Motor neuron (in vitro differentiated cells): Measurements from ENCODE around the gene MZF1. TPM values are rescaled to one million over a fixed set of nuclear protein-coding genes. Genes with fewer than 3 reads are reported as not detected.
A peak's percentile ranks its signal among the peaks of the same experiment; 100 is the strongest.

Experiments used
- ATAC-seq, 8 experiments: fragments of 200-7000 bp; cut with Tn5 transposase; replicated peaks in 6 of 8; 2 replicates each; pipeline ENCODE4 v1.8.0; 2021; ENCODE audit warnings: mild to moderate bottlenecking in 8 of 8, moderate library complexity in 8 of 8
- H3K27ac ChIP-seq, 2 donors: fragments of 250-450 bp; sonication (Bioruptor Pico); 2 replicates each; pipeline ENCODE4 v1.9.0; 2021; ENCODE audit warnings: antibody characterized with exemption in 2 of 2, mild to moderate bottlenecking in 2 of 2, moderate library complexity in 1 of 2
- H3K4me1 ChIP-seq, 2 donors: fragments of 250-450 bp; sonication (Bioruptor Pico); replicated peaks in 1 of 2; 2 replicates each; pipeline ENCODE4 v1.6.1; 2021; ENCODE audit warnings: antibody characterized with exemption in 2 of 2, mild to moderate bottlenecking in 2 of 2, moderate library complexity in 1 of 2
- H3K4me3 ChIP-seq, 5 donors: fragments of 250-450 bp; sonication (Bioruptor Pico); 2 replicates each; pipeline ENCODE4 v1.9.0; 2021; ENCODE audit warnings: antibody characterized with exemption in 5 of 5, mild to moderate bottlenecking in 5 of 5, moderate library complexity in 4 of 5
- WGBS, 10 experiments: fragments of 450-650 bp; shearing (Covaris generic); methylation state at CpG; one replicate each; pipeline ENCODE4 v1.0.0; 2022; 5-methylcytosine and 5-hydroxymethylcytosine counted together
- in situ Hi-C, 9 experiments: fragments of 400-800 bp; cut with MboI; loops; one replicate each; pipeline ENCODE4 v1.15.0; 2021; ENCODE audit warnings: low sequenced_read_pairs in 9 of 9, low pct_unique_long_range_greater_than_20kb in 2 of 9; ENCODE audit not compliant: unreplicated experiment in 9 of 9
- total RNA-seq, 8 experiments: library from RNA; unstranded; fragments of 300-600 nt; gene quantifications; 2 replicates each; pipeline versions ENCODE4 v1.2.3 to v1.2.4, GENCODE V29; 2022

Gene MZF1
- total RNA-seq, 8 experiments from 2014 or later: 14.6 to 49.3 (median 17.0) TPM

DNA sequence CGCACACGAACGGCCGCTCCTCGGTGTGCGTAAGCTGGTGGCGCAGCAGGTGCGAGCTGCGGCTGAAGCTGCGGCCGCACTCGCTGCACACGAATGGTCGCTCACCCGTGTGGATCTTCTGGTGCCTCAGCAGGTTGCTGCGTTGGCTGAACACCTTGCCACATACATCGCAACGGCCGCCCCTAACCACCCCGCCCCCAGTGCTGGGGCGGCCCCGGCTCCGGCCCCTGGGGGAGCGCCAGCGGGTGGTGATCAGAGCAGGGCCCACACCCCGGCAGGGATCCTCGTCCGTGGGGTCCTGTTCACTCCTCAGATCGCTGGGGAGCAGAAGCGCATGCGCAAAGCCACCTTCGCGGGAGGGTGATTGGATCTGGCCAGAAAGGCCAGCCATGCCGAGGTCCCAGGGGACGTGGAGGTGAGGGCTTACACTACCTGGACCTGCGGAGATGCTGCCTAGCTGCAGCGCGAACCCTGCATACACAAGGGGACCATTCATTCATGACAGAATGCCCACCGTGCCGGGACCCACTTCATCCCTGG, 10.0 kb downstream of the MZF1 start:
- H3K27ac ChIP-seq: peak overlapping the region; percentile 60 to 67
- ATAC-seq: peak in 3 of 8 experiments; percentile 4 to 8 (median 6)
- peaks cover 23 to 37% of the 10 kb centered on the region in 2 donors for H3K4me1 ChIP-seq
- WGBS, 10 experiments: 5 to 80% (median 21%) methylated on average over 1 to 6 of the region's 40 CpGs; no CpG with 5 or more reads in 5 of the 10 experiments
- H3K4me3 ChIP-seq: peak overlapping the region; percentile 10 to 38 (median 30)
- in situ Hi-C loops: no loop called here

DNA sequence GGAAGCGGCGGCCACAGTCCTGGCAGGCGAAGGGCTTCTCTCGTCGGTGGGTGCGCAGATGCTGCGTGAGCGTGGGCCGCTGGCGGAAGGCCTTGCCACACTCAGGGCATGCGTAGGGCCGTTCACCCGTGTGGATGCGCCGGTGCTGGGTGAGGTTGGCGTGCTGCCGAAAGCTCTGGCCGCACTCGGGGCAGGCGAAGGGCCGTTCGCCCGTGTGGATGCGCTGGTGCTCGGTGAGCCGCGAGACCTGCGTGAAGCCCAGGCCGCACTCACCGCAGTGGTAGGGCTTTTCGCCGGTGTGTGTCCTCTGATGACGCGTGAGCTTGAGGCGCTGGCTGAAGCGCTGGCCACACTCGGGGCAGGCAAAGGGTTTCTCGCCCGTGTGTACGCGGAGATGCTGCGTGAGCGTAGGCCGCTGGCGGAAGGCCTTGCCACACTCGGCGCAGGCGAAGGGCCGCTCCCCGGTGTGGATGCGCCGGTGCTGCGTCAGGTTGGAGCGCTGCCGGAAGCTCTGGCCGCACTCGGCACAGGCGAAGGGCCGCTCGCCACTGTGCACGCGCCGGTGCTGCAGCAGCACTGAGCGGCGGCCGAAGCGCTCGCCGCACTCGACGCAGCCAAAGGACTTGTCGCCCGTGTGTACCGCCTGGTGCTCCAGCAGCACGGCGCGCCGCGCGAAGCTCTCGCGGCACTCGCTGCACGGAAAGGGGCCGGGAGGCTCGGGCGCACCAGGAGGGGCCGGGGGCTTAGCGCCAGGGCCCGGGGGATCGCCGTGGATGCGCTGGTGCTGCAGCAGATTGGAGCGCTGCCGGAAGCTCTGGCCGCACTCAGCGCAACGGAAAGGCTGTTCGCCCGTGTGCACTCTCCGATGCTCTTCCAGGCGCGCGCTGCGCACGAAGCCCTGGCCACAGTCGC, 10.8 kb downstream of the MZF1 start:
- peaks cover 23 to 37% of the 10 kb centered on the region in 2 donors for H3K4me1 ChIP-seq
- peak in 5 of 8 experiments; percentile 0 to 1 (median 0) for ATAC-seq
- H3K4me3 ChIP-seq: peak overlapping the region; percentile 10 to 38 (median 30)
- WGBS, 10 experiments: 5 to 97% (median 31%) methylated on average over 6 to 20 of the region's 107 CpGs; no CpG with 5 or more reads in 6 of the 10 experiments
- in situ Hi-C loops: no loop called here
- H3K27ac ChIP-seq: peak overlapping the region; percentile 60 to 67

DNA sequence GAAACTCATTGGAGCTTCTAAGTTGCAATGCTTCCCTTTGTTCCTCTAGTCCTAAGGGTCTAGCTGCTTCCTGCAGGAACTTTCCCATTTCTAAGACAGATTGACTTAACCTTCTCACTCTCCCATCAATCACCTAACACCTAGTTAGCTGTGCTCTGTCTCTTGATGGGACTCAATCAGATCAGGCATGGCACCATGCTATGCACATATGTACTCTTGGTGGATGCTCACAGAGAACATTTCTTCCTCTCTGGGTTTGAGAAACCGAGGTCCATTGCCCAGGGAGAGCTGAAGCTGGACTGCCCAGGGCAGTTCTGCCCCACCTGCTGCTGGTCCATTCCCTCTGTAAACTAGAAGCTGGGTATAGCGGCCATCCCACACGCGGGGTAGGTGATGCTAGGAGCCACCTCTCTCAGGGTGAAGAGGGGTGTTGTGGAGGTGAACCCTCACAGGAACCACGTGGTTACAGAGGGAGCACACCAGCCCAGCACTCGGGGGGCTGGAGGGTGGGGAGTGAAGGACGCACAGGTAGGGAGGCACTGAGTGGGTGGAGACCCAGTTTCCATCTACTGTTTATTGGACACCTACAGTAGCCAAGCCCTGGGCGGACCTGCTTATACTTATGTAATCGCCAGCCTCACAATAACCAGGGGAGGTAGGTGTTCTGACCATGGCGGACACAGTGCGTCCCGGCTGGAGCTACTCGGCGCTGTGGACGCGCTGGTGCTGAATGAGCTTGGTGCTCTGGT, 11.6 kb downstream of the MZF1 start:
- in situ Hi-C loops: no loop called here
- H3K27ac ChIP-seq: no peak overlapping the region
- H3K4me1 ChIP-seq: peaks cover 23 to 37% of the 10 kb centered on the region in 2 donors
- 0 to 100% (median 80%) methylated on average over 1 to 7 of the region's 16 CpGs; no CpG with 5 or more reads in 2 of the 10 experiments for WGBS, 10 experiments
- ATAC-seq: no peak
- peak overlapping the region in 1 of 5 donors; percentile 38 for H3K4me3 ChIP-seq

DNA sequence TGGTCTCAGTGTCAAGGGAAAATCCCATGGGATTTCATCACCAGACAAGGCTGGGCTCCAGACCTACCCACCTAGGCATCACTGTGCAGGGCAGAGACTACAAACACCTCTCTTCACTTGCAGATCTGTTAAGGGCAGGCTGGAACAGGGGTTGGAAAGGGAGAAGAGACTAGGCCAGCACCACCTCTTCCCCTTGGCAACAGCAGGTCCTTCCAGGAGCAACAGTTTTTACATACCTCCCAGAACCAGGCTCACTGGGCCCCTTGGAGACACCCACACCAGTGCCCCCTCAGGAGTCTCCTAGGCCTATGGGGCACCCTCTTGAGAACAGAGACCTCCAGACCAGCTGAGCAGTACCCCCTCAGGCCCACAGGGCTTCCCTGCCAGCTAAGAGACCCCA, 12.2 kb downstream of the MZF1 start:
- no peak for ATAC-seq
- H3K4me1 ChIP-seq: peaks cover 23 to 37% of the 10 kb centered on the region in 2 donors
- no peak overlapping the region for H3K4me3 ChIP-seq
- no peak overlapping the region for H3K27ac ChIP-seq
- in situ Hi-C loops: no loop called here

DNA sequence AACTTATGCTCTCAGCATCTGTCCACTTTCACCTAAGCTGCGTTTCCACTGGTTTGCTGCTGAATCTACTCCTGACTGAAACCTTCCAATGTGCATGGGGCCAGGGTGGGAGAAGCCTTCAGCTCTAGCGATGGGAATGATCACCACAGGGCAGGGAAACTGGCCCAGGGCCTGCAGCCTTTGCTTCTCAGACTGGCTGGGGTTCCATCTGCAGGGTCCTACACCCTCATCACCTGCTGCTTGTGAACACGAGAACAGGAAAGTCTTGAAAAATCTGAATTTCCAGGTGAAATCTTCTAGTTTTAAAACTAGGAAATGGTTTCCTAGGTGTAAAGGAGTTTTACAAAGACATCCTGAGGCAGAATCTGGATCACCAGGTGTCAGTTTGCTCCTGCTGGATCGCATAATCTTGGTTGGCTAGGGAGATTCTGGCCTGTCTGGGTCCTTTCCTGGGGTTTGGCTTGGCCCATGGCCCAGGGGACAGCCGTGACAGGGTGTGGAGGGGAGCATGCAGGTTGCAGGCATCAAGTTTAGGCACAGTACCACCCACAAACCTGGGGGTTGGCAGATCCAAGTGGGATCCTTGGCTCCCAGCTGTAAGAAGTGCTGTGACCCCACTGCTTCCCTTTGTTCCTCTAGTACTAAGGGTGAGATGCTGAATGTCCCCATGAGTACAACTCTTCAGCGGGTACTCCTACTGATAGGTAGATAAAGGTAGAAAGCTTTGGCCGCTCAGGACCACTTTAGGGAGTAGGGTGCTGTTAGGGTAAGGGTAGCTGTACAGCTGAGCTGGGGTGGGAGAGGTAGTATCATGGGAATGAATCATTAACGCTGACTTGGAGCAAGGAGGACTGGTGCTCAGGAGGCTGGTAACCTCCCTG, 12.9 kb downstream of the MZF1 start:
- no peak for ATAC-seq
- Histone ChIP-seq H3K27ac (peak overlapping the region; percentile 99 to 100), H3K4me1 (peaks cover 27 to 41% of the 10 kb centered on the region in 2 donors), H3K4me3 (peak overlapping the region; percentile 51 to 81 (median 68))
- 32 to 100% (median 79%) methylated on average over 1 to 3 of the region's 8 CpGs; no CpG with 5 or more reads in 1 of the 10 experiments for WGBS, 10 experiments
- in situ Hi-C loops: no loop called here

DNA sequence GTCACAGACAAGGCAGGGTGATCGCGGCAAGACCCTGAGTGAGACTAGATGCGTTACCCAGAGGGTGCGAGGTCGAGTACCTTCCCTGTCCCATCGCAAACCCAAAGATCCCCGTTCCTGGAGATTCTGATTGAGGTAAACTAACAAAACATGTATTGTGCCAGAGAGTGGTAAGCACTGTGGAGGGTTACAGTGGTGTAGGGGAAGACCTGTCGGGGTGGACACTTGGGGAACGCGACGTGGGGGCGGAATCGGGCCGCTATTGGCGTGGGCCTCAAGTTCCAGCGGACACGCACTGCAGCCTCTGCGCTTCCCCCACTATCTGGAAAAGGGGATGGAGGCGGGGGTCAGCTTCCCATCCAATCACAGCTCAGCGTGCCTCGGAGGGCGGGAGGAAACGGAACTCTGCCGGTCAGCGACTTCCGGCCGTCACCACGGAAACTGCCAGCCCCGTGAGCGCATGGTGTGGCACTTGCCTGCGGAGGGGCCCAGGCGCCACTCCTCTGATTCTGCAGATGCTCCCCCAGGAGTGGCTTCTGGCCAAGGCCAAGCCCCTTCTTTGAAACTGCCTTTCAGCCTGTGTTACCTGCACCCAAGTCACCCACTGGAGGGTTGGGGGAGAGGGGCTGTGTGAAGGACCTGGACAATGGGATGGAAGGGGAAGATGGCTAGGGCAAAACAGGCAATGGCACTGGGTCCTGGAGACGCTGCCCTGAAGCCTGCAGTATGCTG, 13.7 kb downstream of the MZF1 start:
- peaks cover 27 to 40% of the 10 kb centered on the region in 2 donors for H3K4me1 ChIP-seq
- ATAC-seq: peak; percentile 27 to 61 (median 56)
- in situ Hi-C loops: no loop called here
- H3K4me3 ChIP-seq: peak overlapping the region; percentile 51 to 81 (median 68)
- WGBS, 10 experiments: 0 to 1% (median 0%) methylated on average over 1 to 16 of the region's 33 CpGs; no CpG with 5 or more reads in 7 of the 10 experiments
- peak overlapping the region; percentile 99 to 100 for H3K27ac ChIP-seq

DNA sequence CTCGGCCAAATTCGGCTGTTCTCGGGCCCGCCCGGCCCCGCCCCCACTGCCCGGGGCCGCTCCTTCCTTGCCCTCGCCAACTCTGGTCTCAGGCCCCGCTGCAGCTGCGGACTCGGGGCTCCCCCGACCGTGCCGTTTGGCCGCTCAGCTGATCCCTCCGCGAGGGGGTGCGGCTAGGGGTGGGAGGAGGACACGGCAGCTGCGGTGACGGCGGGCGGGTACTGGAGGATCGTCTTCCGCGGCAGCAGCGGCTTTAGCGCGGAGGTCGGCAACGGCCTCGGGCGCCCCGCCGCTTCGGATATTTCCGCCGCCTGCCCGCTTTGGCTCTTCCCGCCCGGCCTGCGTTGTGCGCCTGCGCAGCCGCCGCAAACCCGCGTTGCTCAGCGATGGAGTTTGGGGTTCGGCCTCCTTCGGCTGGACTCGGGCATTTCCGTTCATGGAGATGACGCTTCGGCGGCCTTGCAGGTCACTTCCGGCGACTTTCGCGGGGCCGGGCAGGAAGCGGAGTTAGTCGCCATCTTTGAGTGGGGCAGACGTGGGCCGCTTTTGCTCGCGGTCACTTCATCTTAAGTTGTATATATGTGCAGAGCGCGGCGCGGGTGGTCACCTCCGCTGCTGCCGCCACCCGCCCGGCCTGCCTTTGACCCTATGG, 14.4 kb downstream of the MZF1 start:
- in situ Hi-C loops: no loop called here
- peaks cover 32 to 38% of the 10 kb centered on the region in 2 donors for H3K4me1 ChIP-seq
- peak overlapping the region; percentile 99 to 100 for H3K27ac ChIP-seq
- ATAC-seq: peak; percentile 52 to 67 (median 60)
- WGBS, 10 experiments: 0 to 2% (median 0%) methylated on average over 1 to 18 of the region's 76 CpGs; no CpG with 5 or more reads in 4 of the 10 experiments
- peak overlapping the region; percentile 62 to 83 (median 74) for H3K4me3 ChIP-seq

DNA sequence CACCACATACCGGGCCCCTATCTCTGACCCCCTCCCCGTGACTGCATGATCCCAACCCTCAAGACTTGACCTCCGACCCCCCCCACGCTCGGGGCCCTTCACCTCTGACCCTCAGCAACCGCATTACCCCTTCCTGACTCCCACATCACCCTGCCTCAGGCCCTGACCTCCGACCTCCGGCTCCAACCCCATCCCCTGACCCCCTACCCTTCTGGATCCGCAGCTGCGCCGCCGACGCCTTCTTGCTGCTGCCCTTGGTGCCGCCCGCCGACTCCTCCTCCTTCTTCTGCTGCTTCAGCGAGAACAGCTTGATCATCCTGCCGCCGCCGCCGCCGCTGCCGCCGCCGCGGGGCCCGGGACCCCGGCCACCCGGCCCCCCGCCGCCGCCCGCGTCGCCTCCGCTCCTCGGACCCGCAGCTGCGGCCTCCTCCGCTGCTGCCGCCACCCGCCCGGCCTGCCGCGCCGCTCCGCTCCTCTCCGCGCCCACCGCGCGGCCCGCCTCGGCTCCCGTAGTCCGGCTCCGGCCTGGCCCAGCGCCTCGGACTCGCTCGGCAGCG, 15.0 kb downstream of the MZF1 start, which contains the start of gene UBE2M:
Gene UBE2M, minus strand, starts transcription at position 546 of the 557 bp plus-strand sequence. Its CDS starts 230 bp downstream, at position 316.
- H3K4me1 ChIP-seq: peaks cover 35 to 38% of the 10 kb centered on the region in 2 donors
- in situ Hi-C loops: no loop called here
- ATAC-seq: peak in 2 of 8 experiments; percentile 0
- peak within 1 kb of the TSS; percentile 99 to 100 for H3K27ac ChIP-seq
- 0% methylated on average over 1 of the region's 62 CpGs; no CpG with 5 or more reads in 8 of the 10 experiments for WGBS, 10 experiments
- H3K4me3 ChIP-seq: peak within 1 kb of the TSS; percentile 62 to 83 (median 74)

DNA sequence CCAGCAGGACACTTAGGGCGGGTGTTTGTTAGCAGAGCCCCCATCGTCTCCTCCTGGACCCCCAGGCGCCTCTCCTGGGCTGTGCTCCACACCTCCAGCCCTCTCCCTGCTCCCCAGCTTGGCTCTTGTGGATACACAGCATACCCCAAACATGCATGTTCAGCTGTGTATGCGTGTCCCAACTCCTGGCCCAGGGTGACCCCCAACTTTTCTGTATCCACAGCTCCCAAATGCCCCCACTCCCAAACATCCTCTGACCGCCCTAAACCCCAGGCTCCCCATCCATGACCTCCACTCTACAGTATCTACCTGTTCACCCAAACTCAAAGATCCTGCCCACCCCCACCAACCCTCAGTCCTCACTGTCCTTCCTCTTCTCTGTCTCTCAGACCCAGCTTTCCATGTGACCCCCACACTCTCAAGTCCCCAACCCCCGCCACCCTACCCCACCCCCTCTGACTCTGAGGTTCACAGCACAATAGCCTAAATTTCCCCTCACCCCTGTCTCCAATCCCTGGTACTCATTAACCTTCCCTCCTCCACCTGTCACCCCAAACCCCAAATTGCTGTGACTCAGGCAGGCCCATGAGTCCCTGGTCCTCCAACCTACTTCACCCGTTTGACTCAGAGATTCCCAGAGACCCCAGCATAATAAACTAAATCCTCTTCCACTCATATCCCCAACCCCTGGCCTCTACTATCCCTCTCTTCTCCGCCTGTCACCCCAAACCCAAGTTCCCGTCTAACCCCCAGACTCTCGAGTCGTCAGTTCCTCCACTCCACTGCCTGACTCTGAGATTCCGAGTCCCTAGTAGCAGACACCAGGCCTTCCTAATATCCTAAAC, 15.7 kb downstream of the MZF1 start:
- H3K27ac ChIP-seq: peak overlapping the region; percentile 99 to 100
- peak overlapping the region; percentile 62 to 83 (median 74) for H3K4me3 ChIP-seq
- WGBS, 10 experiments: 0 to 100% (median 33%) methylated on average over 1 to 4 of the region's 12 CpGs; no CpG with 5 or more reads in 6 of the 10 experiments
- H3K4me1 ChIP-seq: peaks cover 35 to 41% of the 10 kb centered on the region in 2 donors
- in situ Hi-C loops: no loop called here
- no peak for ATAC-seq

DNA sequence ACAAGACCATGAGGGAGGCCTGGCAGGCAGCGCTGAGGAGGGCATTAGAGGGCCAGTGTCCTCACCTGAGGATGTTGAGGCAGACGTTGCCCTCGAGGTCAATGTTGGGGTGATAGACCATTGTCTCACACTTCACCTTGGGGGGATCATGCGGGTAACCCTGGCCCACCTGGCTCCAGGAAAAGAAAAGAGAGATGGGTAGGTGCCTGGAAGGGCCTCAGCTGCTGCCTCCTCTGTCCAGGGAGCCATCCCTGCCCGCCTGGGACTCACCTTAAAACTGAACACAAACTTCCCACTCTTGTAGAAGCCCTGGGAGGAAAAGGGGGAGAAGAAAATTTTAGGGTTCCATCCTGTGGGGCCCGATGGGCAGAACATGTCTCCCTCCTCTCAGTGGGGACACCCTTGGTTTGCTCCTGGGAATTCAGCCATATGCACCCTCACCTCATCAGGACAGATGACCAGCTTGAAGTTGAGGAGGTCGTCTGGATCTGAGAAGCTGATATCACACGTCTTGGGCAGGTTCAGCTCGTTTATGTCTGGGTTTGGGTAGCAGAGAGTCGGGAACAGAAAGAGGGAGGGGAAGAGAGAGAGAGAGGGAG, 16.4 kb downstream of the MZF1 start:
- no peak for ATAC-seq
- Histone ChIP-seq H3K27ac (peak overlapping the region in 1 of 2 donors; percentile 99), H3K4me3 (peak overlapping the region in 3 of 5 donors; percentile 62 to 81 (median 74)), H3K4me1 (peaks cover 29 to 34% of the 10 kb centered on the region in 2 donors)
- 49 to 100% (median 90%) methylated on average over 1 to 4 of the region's 10 CpGs; no CpG with 5 or more reads in 7 of the 10 experiments for WGBS, 10 experiments
- in situ Hi-C loops: no loop called here
